ENCODE results near the gene RAP1GDS1.

- TF ChIP-seq POLR2AphosphoS5 (IDR thresholded peaks at IDR 0.05; ENCODE audit: low read depth, low read length) (no peak), POLR2A (IDR thresholded peaks at IDR 0.05; ENCODE audit: low read depth, low read length) (no peak), TAF1 (IDR thresholded peaks at IDR 0.05; ENCODE audit: borderline replicate concordance, low read depth, low read length) (no peak)
These were observed 232.1 kb downstream of the RAP1GDS1 start for GRCh38 chr4:98493296-98493695.

Measured in GM12892 (cell line).